HG03103 (cell line): ENCODE results near the gene CEP131.
"Not testable (repeated sequence)": the region's sequence is repeated elsewhere in the genome, so short reads cannot be mapped to it uniquely, and the experiment has no call there.

Experiments
- ATAC-seq: cut with Tn5 transposase; IDR thresholded peaks from one replicate; pipeline ENCODE4 v1.9.1; 2021; ENCODE audit warnings: low read depth; ENCODE audit not compliant: unreplicated experiment

Gene CEP131

DNA sequence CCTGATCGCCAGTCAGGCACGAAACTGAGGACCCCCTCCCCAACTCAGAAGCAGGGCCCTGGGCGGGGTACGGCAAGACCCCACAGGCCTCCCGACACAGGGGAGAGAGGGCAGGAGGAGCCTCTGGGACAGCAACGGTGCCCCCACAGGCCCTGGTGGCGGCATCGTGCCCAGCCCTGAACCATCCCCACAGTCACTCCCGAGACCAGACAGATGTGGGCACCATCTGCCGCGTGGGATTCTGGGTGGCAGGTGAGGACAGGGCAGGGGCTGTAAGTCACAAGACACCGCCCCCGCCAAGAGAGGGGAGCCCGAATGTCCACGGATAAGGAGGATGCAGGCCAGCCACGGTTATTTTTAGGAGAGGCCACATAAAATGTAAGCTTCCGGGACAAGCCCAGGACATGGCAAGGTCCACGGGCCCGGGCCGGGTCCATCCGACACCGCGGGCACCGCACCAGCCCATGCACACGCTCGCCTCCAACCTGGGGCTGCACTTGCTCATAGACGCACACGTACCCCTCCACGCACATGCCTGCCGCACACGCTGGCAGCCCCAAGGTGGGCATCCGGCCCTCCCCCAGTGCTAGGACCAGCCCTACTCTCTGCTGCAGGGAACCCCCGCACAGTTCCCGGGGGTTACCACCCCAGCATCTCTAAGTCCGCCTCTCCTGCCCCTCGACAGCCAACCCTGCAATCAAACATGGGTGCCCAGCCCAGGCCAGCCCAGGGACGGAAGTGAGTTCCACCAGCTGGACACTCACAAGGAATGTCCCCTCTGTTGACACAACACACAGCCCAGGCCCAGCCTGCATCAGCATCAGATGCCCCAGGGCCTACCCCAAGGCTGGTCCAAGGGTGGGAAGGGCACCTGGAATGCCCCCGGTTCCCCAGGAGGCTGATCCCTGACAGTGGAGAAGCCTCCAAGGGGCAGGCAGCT is 65.6 kb downstream of the CEP131 start:
- ATAC-seq = no peak

DNA sequence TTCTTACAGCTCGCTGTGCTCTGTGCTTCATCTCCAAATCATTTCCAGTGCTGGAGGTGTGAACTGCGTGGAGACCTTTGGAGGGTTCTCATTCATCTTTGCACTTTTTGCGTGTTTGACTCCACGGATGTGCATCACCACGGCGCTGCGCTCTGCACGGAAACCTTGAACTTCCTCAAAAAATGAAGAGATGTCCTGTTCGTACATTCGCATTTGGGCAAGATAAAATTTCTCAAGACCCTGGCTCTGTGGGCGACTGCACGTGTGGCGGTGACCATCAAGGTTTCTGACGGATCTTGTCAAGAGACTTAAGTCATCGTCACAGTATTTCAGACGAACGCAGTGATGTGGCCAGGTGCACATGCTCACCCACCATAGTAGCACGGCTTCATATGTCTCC is 67.8 kb downstream of the CEP131 start:
- ATAC-seq = no peak

DNA sequence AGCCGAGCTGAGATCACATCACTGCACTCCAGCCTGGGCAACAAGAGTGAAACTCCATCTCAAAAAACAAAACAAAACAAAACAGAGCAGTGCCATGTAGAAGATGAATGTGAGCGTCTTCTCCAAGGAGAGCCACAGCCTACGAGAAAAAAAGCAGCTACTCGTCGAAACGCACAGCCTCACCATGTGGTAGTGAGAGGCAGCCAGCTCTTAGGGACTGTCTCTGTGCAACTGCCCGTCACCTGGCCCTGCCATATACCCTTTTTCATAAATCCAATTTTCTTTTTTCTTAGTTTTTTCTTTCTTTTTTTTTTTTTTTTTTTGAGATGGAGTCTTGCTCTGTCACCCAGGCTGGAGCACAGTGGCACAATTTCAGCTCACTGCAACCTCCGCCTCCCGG is 68.7 kb downstream of the CEP131 start:
- ATAC-seq = not testable (repeated sequence)

DNA sequence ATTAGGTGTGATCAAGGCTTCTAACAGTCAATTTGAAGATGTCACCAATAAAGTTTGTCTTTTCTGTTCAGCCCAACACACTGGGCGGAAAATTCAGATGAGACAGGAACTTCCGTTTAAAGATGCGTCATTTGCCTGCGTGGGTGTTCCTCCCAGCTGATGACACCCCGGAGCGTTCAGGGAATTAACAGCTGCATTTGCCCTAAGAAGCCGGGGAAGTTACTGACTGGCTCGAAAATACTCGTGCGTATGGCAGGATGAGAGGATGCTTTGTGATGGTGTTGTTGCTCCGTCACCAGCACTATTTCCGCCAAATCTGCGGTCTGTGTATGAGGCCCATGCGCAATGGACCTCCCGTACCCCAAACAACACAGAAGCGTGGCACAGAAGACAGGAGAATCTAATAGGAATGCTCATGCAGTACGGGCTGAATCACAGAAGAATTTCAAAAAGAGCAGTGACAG is 69.4 kb downstream of the CEP131 start:
- ATAC-seq = no peak

DNA sequence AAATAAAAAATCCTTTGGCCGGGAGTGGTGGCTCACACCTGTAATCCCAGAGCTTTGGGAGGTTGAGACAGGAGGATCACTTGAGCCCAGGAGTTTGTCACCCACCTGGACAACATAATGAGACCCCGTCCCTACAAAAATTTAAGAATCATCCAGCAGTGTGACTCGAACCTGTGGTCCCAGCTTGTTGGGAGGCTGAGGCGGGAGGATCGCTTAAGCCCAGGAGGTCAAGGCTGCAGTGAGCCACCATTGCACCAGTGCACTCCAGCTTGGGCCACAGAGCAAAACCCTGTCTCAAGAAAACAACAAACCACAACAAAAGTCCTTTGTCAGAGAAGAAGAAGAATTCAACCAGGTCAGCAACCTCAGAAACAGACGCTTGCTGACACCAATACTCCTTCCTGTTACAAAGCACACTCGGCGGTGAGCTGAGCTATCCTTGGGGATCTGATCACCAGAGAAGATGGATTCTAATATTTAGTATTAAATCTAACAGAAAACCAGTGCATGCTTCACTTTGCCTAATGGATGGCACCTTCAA is 70.4 kb downstream of the CEP131 start:
- ATAC-seq = no peak

DNA sequence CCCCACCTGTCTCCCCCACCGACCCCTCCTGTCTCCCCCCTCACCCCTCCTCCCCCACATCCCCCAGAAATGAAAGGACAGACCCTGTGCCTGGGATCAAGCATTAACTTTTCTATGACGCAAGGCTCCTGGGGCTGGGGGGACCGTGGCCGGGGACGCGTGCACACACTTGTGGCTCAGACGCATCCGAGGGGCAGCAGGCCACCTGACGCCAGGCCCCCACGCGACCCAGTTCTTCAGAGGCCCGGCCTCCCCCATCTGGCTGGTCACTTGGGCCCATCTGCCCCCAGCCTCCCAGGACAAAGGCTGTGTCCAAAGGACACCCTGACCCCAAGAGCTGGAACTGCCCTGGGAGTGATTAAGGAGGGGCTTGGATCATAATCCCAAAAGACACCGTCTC is 71.5 kb downstream of the CEP131 start:
- ATAC-seq = no peak

DNA sequence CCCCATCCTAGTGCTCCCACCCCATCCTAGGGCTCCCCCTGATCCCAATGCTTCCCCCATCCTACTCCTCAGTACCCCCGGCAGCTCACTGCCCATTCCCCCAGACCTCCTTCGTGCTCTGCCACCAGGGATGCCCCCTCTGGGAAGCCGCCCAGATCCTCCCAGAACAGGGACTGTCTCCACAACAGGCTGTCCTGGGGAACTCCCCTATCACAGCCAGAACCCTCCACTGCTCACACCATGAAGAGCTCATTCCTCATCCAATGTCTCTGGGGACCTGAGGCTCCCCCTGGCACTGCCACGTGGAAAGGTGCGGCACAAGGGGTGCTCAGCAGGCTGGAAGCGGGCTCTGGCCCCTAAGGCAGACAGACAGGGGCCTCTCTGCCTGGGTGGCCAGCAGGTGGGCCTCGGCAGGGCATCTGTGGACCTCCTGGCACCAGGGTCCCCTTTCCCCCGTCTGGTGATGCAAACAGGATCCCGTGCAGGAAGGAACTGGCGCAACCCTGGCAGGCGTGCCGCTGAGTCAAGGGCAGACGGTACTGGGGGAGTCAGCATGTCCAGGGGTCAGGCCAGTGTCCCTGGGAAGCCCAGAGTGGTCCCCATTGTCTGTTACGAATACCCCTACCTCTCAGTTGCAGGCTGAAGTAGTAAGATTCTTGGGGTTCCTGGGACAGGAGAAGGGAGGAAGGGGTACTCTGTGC is 72.2 kb downstream of the CEP131 start:
- no peak for ATAC-seq

DNA sequence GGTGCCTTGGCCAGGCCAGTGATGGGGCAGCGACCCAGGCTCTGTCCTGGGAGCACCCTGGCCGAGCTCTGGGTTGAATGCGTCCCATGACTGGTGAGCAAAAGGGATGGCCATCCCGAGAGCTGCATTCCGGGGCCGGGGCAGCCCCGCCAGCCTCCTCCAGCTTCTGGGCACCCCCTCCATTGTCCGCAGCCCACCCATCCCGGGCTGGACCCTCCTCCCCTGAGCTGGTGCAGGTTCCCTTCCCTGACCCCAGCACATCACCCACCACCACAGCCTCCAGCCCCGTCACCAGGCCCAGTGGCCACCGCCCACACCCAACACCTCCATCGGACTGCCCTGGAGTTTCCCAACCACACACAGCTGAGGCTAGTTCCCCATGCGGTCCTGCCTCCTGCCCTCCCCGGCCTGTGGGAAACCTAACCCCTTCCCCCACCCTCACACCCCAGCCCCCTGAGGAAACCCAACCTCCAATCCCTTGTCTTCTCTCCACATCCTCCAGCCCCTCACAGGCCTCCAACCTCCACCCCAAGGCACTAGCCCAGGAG is 73.7 kb downstream of the CEP131 start:
- no peak for ATAC-seq

DNA sequence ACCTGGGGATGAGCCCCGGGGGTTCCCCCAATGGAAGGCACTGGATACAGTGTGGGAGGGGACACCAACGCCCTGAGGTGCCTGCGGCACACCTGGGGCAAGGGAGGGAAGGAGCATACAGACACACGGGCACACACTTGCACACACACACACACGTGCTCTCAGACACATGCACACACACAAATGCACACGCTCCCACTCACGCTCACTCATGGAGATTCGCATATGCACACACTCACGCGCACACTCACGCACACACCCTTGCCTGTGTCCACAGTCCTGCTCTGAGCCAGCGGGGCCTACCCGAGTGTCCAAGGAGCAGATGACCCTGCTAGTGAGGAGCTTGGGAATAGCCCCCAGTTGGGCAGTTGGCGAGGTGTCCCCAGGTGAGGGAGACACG is 74.2 kb downstream of the CEP131 start:
- no peak for ATAC-seq

DNA sequence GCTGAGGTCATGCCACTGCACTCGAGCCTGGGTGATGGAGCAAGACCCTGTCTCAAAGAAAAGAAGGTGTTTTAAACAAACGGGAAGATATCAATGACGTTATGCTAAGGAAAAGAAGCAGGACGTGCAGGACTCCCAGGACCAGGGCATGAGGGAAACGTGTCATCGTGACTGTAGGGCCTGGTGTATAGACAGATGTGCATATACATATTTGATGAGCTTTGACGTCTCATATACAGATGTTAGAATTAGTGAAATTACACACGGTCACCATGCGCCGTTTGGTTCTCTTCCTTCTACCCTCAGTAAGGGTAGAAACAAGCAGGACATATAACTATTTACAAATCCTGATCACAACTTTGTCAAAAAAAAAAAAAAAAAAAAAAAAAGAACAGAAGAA is 75.1 kb downstream of the CEP131 start:
- ATAC-seq = no peak

DNA sequence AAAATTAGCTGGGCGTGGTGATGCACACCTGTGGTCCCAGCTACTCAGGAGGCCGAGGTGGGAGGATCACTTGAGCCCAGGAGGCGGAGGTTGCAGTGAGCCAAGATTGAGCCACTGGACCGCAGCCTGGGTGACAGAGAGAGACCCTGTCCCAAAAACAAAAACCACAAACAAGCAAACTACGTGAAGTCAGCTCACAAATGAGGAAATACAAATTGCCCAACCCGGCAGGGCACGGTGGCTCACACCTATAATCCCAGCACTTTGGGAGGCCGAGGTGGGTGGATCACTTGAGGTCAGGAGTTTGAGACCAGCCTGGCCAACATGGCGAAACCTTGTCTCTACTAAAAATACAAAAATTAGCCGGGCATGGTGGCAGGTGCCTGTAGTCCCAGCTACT is 76.6 kb downstream of the CEP131 start:
- not testable (repeated sequence) for ATAC-seq

DNA sequence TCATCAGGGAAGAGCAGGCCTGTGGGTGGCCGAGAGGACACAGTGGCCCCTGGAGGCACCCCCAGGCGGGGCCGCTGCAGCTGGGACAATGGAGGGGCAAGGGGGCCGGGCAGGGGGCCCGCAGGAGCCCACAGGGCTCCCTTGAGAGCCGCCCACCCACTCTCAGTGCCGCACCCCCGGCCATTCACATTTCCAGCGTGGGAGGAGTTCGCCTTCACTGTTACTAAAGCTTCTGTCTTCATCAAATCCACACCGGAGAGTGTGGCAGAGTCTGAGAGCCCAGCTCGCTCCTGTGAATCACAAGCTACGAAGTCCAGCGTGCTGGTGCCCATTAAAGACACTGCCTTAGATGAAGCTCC is 78.4 kb downstream of the CEP131 start:
- ATAC-seq = no peak

DNA sequence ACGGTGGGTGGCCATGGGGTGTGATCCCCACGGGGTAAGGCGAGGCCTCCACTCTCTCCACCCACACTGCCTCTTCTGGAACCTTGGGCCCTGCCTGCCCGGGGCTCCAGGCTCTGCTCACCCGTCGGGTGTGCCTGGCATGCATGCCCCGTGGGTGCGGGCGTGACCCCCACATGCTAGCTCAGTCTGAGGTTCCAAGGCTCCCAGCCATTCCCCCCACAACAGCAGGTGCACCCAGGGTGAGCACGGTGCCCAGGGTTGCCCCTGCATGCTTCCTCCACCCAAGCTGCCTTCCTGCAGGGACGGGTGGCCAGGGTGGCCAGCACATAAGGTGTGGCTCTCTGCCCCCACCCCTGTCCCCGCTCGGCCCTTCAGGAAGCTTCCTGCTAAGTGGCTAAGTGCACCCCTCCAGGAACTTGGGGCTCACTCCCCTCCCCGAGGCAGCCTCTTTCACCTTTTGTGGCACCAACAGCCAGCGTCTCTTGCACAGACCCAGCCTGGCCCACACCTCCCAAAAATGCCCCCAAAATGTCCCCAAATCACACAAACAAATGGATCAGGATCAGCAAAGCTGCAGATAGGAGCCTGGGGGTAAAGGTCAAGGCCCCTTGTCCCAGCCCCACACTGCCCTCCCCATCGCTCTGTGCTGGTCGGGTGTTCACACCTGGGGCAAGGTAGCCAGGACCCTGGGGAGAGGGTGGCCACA is 78.9 kb downstream of the CEP131 start:
- no peak for ATAC-seq

DNA sequence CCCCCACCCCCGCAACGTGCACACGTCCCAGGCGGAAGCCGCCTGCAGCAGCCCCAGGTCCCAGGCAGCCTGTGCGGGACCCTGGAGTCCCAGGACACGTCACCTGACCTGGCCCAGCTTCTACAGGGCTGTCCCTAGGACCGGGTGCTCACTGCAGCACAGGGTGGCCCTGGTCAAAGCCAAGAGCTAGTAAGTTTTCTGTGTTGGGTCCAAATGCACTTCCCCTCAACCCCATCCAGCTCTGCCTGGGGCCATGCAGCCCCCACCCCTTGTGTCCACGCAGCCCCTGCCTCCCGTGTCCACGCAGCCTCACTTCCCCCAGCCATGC is 79.6 kb downstream of the CEP131 start:
- ATAC-seq = no peak

DNA sequence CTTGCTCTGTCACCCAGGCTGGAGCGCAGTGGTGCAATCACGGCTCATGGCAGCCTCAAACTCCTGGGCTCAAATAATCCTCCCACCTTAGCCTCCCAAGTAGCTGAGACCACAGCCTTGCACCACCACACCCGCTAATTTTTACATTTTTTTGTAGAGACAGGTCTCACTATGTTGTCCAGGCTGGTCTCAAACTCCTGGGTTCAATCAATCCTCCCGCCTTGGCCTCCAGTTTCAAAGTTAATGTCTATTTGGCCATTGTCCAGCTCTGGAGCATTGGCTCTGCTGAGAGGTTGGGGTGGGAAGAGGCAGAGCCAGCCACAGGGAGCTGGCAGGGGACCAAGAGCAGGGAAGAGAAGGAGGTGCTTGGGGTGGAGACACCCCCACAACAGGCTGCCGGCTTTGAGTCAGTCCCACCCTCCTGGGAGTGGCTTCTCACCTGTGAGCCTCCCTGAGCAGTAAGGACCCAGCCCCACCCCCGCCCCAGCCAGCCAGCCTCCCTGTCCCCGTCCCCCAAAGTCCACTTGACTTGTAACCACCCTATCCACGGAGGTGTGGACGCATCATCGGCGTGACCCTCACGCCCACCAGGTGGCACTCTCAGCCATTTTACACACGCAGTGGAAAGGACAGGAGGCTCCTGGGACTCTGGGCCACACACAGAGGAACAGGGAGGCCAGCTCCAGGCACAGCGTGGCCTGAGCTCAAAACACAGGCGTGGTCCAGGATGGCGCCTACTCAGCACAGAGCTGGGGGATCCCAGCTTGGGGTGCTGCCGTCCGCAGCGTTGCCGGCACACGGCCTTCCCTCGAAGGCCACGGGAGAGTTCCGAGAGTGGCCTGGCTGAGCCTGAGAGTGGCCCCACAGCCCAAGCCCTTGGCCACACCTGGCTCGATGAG is 80.2 kb downstream of the CEP131 start:
- ATAC-seq = no peak

DNA sequence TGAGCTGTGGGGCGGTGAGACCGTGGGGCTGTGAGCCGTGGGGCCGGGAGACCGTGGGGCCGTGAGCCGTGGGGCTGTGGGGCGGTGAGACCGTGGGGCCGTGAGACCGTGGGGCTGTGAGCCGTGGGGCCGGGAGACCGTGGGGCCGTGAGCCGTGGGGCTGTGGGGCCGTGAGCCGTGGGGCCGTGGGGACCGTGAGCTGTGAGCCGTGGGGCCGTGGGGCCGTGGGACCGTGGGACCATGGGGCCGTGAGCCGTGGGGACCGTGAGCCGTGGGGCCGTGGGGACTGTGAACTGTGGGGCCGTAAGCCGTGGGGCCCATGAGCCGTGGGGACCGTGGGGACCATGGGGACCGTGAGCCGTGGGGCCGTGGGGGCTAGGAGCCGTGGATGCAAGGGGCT is 82.1 kb downstream of the CEP131 start:
- ATAC-seq = no peak

DNA sequence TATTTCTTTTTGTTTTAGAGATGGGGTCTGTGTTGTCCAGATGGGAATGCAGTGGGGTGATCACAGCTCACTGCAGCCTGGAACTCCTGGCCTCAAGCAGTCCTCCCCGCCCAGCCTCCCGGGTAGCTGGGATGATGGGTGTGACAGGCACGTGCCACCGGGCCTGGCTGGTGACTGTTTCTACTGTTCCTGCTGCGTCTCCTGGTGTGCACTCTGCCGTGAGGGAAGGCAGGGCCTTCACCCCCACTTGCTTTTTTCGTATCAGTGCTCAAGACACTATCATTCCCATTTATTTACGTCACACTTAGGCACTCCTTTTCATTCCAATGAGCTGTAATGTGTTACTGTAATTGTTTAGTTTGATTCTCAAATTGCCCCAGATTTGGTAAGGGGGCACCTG is 82.7 kb downstream of the CEP131 start:
- ATAC-seq = no peak
